ENCODE data around the gene CUL9. TPM values are rescaled to one million over a fixed set of nuclear protein-coding genes. Genes with fewer than 3 reads are reported as not detected.

Gene CUL9
- polyA plus RNA-seq, 3 donors, result 2.9 to 68.8 (median 3.8) TPM

DNA sequence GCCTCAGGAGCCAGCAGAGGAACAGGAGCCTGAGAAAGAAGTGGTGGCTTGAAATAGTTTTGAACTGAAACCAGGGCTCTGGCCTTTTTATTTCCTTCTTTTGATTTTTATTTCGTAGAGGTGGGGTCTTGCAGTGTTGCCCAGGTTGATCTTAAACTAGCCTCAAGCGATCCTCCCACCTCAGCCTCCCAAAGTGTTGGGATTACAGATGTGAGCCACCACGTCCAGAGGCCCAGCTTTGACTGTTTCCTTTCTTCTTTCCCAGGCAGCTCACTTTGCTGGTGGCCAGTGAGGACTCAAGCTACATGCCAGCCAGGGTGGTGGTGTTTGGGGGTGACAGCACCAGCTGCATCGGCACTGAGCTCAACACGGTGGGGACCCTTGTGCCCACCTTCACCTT lies 20.5 kb downstream of the CUL9 start:
- H2AFZ ChIP-seq (ENCODE audit: insufficient read depth, low read depth, low read length, poor library complexity, severe bottlenecking), result no peak overlapping the region
- no CpG with 5 or more reads among the region's 5 CpGs for WGBS (ENCODE audit: insufficient coverage)
- no peaks in the 10 kb centered on the region for H4K20me1 ChIP-seq (ENCODE audit: insufficient read depth, low read length)
- peak overlapping the region in 1 of 7 donors; percentile 44 for H3K27ac Mint-ChIP-seq
- H3K27ac ChIP-seq (ENCODE audit: low read depth in 1 of 2, low read length in 2 of 2), result no peak overlapping the region
- no peak overlapping the region for H3K9ac ChIP-seq (ENCODE audit: insufficient read depth, low read length, poor library complexity, severe bottlenecking)
- H3K9me3 Mint-ChIP-seq, result peaks cover 0 to 2% (median 0%) of the 10 kb centered on the region in 7 donors
- no peak overlapping the region for H3K4me3 ChIP-seq (replicated peaks in 1 of 3; ENCODE audit: low read depth in 2 of 3, low read length in 3 of 3)
- H3K36me3 ChIP-seq (replicated peaks in 1 of 2; ENCODE audit: control insufficient read depth in 1 of 2, insufficient read depth in 2 of 2, low read length in 2 of 2), result peaks cover 47 to 67% of the 10 kb centered on the region in 2 donors
- no peak for DNase-seq
- H3K4me1 ChIP-seq (ENCODE audit: control insufficient read depth in 1 of 2, insufficient read depth in 2 of 2, low read length in 2 of 2), result no peaks in the 10 kb centered on the region
- intact Hi-C loops (cut with micrococcal nuclease), result no loop called here
- no peaks in the 10 kb centered on the region for H3K27me3 Mint-ChIP-seq (ENCODE audit: low read depth in 3 of 3)
- peaks cover 60 to 61% of the 10 kb centered on the region in 2 donors for H3K36me3 Mint-ChIP-seq
- H3K79me2 ChIP-seq (ENCODE audit: insufficient read depth, low read length), result no peaks in the 10 kb centered on the region
- H3K4me1 Mint-ChIP-seq, result no peaks in the 10 kb centered on the region
- no peaks in the 10 kb centered on the region for H3K9me3 ChIP-seq (replicated peaks in 1 of 2; ENCODE audit: control insufficient read depth in 1 of 2, insufficient read depth in 1 of 2, low read length in 2 of 2)
- H3K27me3 ChIP-seq (ENCODE audit: control insufficient read depth in 2 of 2, insufficient read depth in 2 of 2, low read length in 2 of 2), result no peaks in the 10 kb centered on the region
- H3K4me2 ChIP-seq (replicated peaks; ENCODE audit: extremely low read depth, low read length, poor library complexity, severe bottlenecking), result no peak overlapping the region
- no peak overlapping the region for H3K4me3 Mint-ChIP-seq
- TF ChIP-seq, protein P1, sequence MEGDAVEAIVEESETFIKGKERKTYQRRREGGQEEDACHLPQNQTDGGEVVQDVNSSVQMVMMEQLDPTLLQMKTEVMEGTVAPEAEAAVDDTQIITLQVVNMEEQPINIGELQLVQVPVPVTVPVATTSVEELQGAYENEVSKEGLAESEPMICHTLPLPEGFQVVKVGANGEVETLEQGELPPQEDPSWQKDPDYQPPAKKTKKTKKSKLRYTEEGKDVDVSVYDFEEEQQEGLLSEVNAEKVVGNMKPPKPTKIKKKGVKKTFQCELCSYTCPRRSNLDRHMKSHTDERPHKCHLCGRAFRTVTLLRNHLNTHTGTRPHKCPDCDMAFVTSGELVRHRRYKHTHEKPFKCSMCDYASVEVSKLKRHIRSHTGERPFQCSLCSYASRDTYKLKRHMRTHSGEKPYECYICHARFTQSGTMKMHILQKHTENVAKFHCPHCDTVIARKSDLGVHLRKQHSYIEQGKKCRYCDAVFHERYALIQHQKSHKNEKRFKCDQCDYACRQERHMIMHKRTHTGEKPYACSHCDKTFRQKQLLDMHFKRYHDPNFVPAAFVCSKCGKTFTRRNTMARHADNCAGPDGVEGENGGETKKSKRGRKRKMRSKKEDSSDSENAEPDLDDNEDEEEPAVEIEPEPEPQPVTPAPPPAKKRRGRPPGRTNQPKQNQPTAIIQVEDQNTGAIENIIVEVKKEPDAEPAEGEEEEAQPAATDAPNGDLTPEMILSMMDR (IDR thresholded peaks at IDR 0.05), result no peak

GRCh38 chr6:43203029-43203717 lies 21.2 kb downstream of the CUL9 start:
- H2AFZ ChIP-seq (ENCODE audit: insufficient read depth, low read depth, low read length, poor library complexity, severe bottlenecking), result no peak overlapping the region
- Mint-ChIP-seq H3K4me3 (no peak overlapping the region), H3K27ac (peak overlapping the region in 1 of 7 donors; percentile 77), H3K36me3 (peaks cover 55 to 59% of the 10 kb centered on the region in 2 donors), H3K27me3 (ENCODE audit: low read depth in 3 of 3) (no peaks in the 10 kb centered on the region), H3K4me1 (no peaks in the 10 kb centered on the region), H3K9me3 (peaks cover 0 to 2% (median 0%) of the 10 kb centered on the region in 7 donors)
- TF ChIP-seq, protein P1 (IDR thresholded peaks at IDR 0.05), result no peak
- H3K27ac ChIP-seq (ENCODE audit: low read depth in 1 of 2, low read length in 2 of 2), result no peak overlapping the region
- no peaks in the 10 kb centered on the region for H3K9me3 ChIP-seq (replicated peaks in 1 of 2; ENCODE audit: control insufficient read depth in 1 of 2, insufficient read depth in 1 of 2, low read length in 2 of 2)
- no peak overlapping the region for H3K4me2 ChIP-seq (replicated peaks; ENCODE audit: extremely low read depth, low read length, poor library complexity, severe bottlenecking)
- H3K9ac ChIP-seq (ENCODE audit: insufficient read depth, low read length, poor library complexity, severe bottlenecking), result no peak overlapping the region
- H3K4me1 ChIP-seq (ENCODE audit: control insufficient read depth in 1 of 2, insufficient read depth in 2 of 2, low read length in 2 of 2), result no peaks in the 10 kb centered on the region
- over 99% methylated on average over 15 of the region's 17 CpGs for WGBS (ENCODE audit: insufficient coverage)
- H3K36me3 ChIP-seq (replicated peaks in 1 of 2; ENCODE audit: control insufficient read depth in 1 of 2, insufficient read depth in 2 of 2, low read length in 2 of 2), result peaks cover 40 to 60% of the 10 kb centered on the region in 2 donors
- no peaks in the 10 kb centered on the region for H4K20me1 ChIP-seq (ENCODE audit: insufficient read depth, low read length)
- H3K4me3 ChIP-seq (replicated peaks in 1 of 3; ENCODE audit: low read depth in 2 of 3, low read length in 3 of 3), result no peak overlapping the region
- DNase-seq, result no peak
- intact Hi-C loops (cut with micrococcal nuclease), result no loop called here
- no peaks in the 10 kb centered on the region for H3K79me2 ChIP-seq (ENCODE audit: insufficient read depth, low read length)
- no peaks in the 10 kb centered on the region for H3K27me3 ChIP-seq (ENCODE audit: control insufficient read depth in 2 of 2, insufficient read depth in 2 of 2, low read length in 2 of 2)

All from CD14-positive monocyte (primary cell).